Astrocyte (in vitro differentiated cells and primary cell): ENCODE results near the gene DHX58. TPM values are rescaled to one million over a fixed set of nuclear protein-coding genes. Genes with fewer than 3 reads are reported as not detected.

ENCODE experiments used
- DNase-seq: peaks from one replicate; pipeline ENCODE4 v3.0.0-alpha.2; 2010; ENCODE audit warnings: low read depth
- FAIRE-seq: peaks from 2 replicates; lab custom pipeline; 2011; peaks lifted over from hg19 to GRCh38; lab: Jason Lieb, UNC
- H2AFZ ChIP-seq: 2 replicates; pipeline ENCODE4 v1.6.0; 2012; ENCODE audit warnings: low read depth, low read length, inconsistent platforms
- H3K27ac ChIP-seq: 2 replicates; pipeline ENCODE4 v1.5.1; 2011; ENCODE audit warnings: low read depth, low read length, inconsistent platforms
- H3K27me3 ChIP-seq: 2 replicates; pipeline ENCODE4 v1.6.0; 2011; ENCODE audit warnings: low read length, inconsistent platforms; ENCODE audit not compliant: insufficient read depth
- H3K36me3 ChIP-seq: 2 replicates; pipeline ENCODE4 v1.5.1; 2011; ENCODE audit warnings: low read length, inconsistent platforms; ENCODE audit not compliant: insufficient read depth
- H3K4me1 ChIP-seq: 2 replicates; pipeline ENCODE4 v1.5.1; 2011; ENCODE audit warnings: low read length, inconsistent platforms; ENCODE audit not compliant: insufficient read depth
- H3K4me2 ChIP-seq: 2 replicates; pipeline ENCODE4 v1.6.0; 2012; ENCODE audit warnings: low read length, inconsistent platforms
- H3K4me3 ChIP-seq: 2 replicates; pipeline ENCODE4 v1.5.1; 2011; ENCODE audit warnings: low read depth, mild to moderate bottlenecking, low read length, inconsistent platforms; ENCODE audit not compliant: insufficient read depth
- H3K79me2 ChIP-seq: 2 replicates; pipeline ENCODE4 v1.6.0; 2012; ENCODE audit warnings: mild to moderate bottlenecking, low read length, inconsistent platforms; ENCODE audit not compliant: insufficient read depth
- H3K9ac ChIP-seq: 2 replicates; pipeline ENCODE4 v1.6.0; 2012; ENCODE audit warnings: mild to moderate bottlenecking, low read length, inconsistent platforms
- H3K9me3 ChIP-seq: 2 replicates; pipeline ENCODE4 v1.5.1; 2012; ENCODE audit warnings: low read depth, mild to moderate bottlenecking, low read length, inconsistent platforms; ENCODE audit not compliant: insufficient read depth
- H4K20me1 ChIP-seq: 2 replicates; pipeline ENCODE4 v1.6.0; 2012; ENCODE audit warnings: low read length, inconsistent platforms; ENCODE audit not compliant: insufficient read depth
- H3K27ac Mint-ChIP-seq: one replicate; pipeline ENCODE4 v1.8.0; 2021; ENCODE audit warnings: mild to moderate bottlenecking, mixed read lengths; ENCODE audit not compliant: unreplicated experiment
- H3K27me3 Mint-ChIP-seq: one replicate; pipeline ENCODE4 v1.8.0; 2021; ENCODE audit warnings: low read depth, mixed read lengths; ENCODE audit not compliant: unreplicated experiment
- H3K36me3 Mint-ChIP-seq: one replicate; pipeline ENCODE4 v1.8.0; 2021; ENCODE audit warnings: low read depth, mixed read lengths; ENCODE audit not compliant: unreplicated experiment
- H3K4me1 Mint-ChIP-seq: one replicate; pipeline ENCODE4 v1.8.0; 2021; ENCODE audit warnings: low read depth, mixed read lengths; ENCODE audit not compliant: unreplicated experiment
- H3K4me3 Mint-ChIP-seq: one replicate; pipeline ENCODE4 v1.8.0; 2021; ENCODE audit warnings: mild to moderate bottlenecking, moderate library complexity, mixed read lengths; ENCODE audit not compliant: unreplicated experiment
- H3K9me3 Mint-ChIP-seq: one replicate; pipeline ENCODE4 v1.8.0; 2021; ENCODE audit warnings: mild to moderate bottlenecking, mixed read lengths; ENCODE audit not compliant: unreplicated experiment
- EZH2 ChIP-seq: IDR thresholded peaks from 2 replicates; pipeline ENCODE4 v1.6.1; 2012; ENCODE audit warnings: mild to moderate bottlenecking, low read length, inconsistent platforms; ENCODE audit not compliant: insufficient read depth
- total RNA-seq: library from RNA; stranded (reverse); gene quantifications from 2 replicates; pipeline ENCODE4 v1.2.1, GENCODE V29; 2021
- TF ChIP-seq, protein P1 (sequence below): IDR thresholded peaks from 2 replicates; pipeline ENCODE4 v1.5.1; 2011; ENCODE audit warnings: low read depth, mild to moderate bottlenecking, inconsistent platforms, low read length, moderate library complexity; ENCODE audit not compliant: insufficient read depth

The DHX58 gene
- total RNA-seq, 1 donor from 2014 or later, result 5.4 TPM

DNA sequence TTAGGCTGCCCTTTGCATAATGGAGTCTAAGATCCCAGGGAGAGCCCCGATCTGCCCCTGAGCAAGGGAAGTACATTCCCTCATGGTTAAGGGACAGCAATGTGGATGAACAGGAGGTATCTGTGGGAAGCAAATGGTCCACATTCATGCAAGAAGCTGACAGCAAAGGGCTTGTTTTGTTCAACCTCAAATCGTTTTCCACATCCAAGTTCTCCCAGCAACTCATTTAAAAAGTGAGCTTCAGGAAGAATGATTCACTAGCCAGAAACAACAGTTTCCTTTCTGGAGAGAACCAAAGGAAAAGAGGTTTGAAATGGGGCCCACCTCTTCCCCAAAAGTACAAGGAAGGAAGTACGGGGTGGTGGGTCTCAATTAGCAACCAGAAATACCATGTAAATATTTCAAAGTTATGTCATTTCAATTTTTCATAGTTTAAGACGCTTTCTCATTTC lies 19.5 kb upstream of the DHX58 start:
- H3K27ac ChIP-seq, result peak overlapping the region; percentile 25
- H3K4me3 ChIP-seq, result no peak overlapping the region
- H2AFZ ChIP-seq, result no peak overlapping the region
- DNase-seq (peak; percentile 47), FAIRE-seq (peak; percentile 77)
- H3K9me3 ChIP-seq, result no peaks in the 10 kb centered on the region
- Mint-ChIP-seq H3K9me3 (no peaks in the 10 kb centered on the region), H3K27ac (no peak overlapping the region), H3K36me3 (peaks cover 24% of the 10 kb centered on the region), H3K27me3 (no peaks in the 10 kb centered on the region), H3K4me3 (peak overlapping the region; percentile 23), H3K4me1 (peaks cover 72% of the 10 kb centered on the region)
- peak overlapping the region; percentile 9 for H3K9ac ChIP-seq
- peak overlapping the region; percentile 41 for H3K4me2 ChIP-seq
- H3K36me3 ChIP-seq, result peaks cover 23% of the 10 kb centered on the region
- H3K4me1 ChIP-seq, result peaks cover 41% of the 10 kb centered on the region
- H3K27me3 ChIP-seq, result no peaks in the 10 kb centered on the region
- peaks cover 80% of the 10 kb centered on the region for H4K20me1 ChIP-seq
- TF ChIP-seq, protein P1, sequence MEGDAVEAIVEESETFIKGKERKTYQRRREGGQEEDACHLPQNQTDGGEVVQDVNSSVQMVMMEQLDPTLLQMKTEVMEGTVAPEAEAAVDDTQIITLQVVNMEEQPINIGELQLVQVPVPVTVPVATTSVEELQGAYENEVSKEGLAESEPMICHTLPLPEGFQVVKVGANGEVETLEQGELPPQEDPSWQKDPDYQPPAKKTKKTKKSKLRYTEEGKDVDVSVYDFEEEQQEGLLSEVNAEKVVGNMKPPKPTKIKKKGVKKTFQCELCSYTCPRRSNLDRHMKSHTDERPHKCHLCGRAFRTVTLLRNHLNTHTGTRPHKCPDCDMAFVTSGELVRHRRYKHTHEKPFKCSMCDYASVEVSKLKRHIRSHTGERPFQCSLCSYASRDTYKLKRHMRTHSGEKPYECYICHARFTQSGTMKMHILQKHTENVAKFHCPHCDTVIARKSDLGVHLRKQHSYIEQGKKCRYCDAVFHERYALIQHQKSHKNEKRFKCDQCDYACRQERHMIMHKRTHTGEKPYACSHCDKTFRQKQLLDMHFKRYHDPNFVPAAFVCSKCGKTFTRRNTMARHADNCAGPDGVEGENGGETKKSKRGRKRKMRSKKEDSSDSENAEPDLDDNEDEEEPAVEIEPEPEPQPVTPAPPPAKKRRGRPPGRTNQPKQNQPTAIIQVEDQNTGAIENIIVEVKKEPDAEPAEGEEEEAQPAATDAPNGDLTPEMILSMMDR, result no peak
- no peak for TF ChIP-seq EZH2
- H3K79me2 ChIP-seq, result peaks cover 82% of the 10 kb centered on the region

DNA sequence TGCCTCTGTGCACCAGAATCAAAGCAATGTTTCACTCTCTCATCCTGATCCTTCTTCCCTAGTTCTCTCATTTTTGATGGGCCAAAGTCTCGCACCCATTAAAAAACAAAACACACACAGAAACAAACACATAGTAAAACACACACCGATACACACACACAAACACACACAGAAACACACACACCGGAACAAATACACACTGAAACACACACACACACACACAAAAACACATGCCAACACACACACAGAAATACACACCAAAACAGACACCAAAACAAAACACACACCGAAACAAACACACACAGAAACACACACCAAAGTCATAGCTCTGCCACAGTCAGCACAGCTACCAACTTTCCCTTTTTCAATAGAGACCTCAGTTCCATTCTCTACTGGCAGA lies 18.7 kb upstream of the DHX58 start:
- Mint-ChIP-seq H3K36me3 (peaks cover 24% of the 10 kb centered on the region), H3K4me3 (peak overlapping the region; percentile 63), H3K27ac (peak overlapping the region; percentile 60)

More for the DNA sequence above, 18.7 kb upstream of the DHX58 start:
- FAIRE-seq (no peak), DNase-seq (no peak)
- H2AFZ ChIP-seq, result no peak overlapping the region
- H3K27me3 ChIP-seq, result no peaks in the 10 kb centered on the region
- H3K9me3 ChIP-seq, result no peaks in the 10 kb centered on the region
- H3K4me3 ChIP-seq, result no peak overlapping the region
- no peak overlapping the region for H3K27ac ChIP-seq
- peaks cover 40% of the 10 kb centered on the region for H3K4me1 ChIP-seq
- TF ChIP-seq, protein P1, result no peak
- TF ChIP-seq EZH2, result no peak
- Mint-ChIP-seq H3K4me1 (peaks cover 71% of the 10 kb centered on the region), H3K27me3 (no peaks in the 10 kb centered on the region), H3K9me3 (no peaks in the 10 kb centered on the region)
- H3K4me2 ChIP-seq, result peak overlapping the region; percentile 41
- H4K20me1 ChIP-seq, result peaks cover 78% of the 10 kb centered on the region
- no peak overlapping the region for H3K9ac ChIP-seq
- H3K79me2 ChIP-seq, result peaks cover 75% of the 10 kb centered on the region
- H3K36me3 ChIP-seq, result peaks cover 27% of the 10 kb centered on the region
